Measurements from ENCODE around the gene RPL10. TPM values are rescaled to one million over a fixed set of nuclear protein-coding genes. Genes with fewer than 3 reads are reported as not detected.

Gene RPL10
- total RNA-seq, 6 experiments from 2014 or later: 899 to 1,899 (median 1,157) TPM

- ATAC-seq (peak in 1 of 4 donors; percentile 5), DNase-seq (peak in 1 of 3 donors; percentile 52)
- intact Hi-C loops (cut with DNase I): no loop called here
- Histone ChIP-seq H3K4me1 (peaks cover 0 to 3% (median 0%) of the 10 kb centered on the region in 4 donors), H3K36me3 (peaks cover 0 to 4% (median 0%) of the 10 kb centered on the region in 4 donors), H3K4me3 (no peak overlapping the region), H3K27ac (no peak overlapping the region), H3K27me3 (no peaks in the 10 kb centered on the region), H3K9me3 (no peaks in the 10 kb centered on the region)
- no peak for TF ChIP-seq POLR2A (IDR thresholded peaks at IDR 0.05)
- no peak for TF ChIP-seq CTCF (IDR thresholded peaks at IDR 0.05)
- WGBS (ENCODE audit: insufficient coverage, low coverage, low lambda C conversion rate, missing lambda C conversion rate): no CpG with 5 or more reads among the region's 19 CpGs
These were observed 47.6 kb upstream of the RPL10 start for GRCh38 chrX:154350429-154351182.

DNA sequence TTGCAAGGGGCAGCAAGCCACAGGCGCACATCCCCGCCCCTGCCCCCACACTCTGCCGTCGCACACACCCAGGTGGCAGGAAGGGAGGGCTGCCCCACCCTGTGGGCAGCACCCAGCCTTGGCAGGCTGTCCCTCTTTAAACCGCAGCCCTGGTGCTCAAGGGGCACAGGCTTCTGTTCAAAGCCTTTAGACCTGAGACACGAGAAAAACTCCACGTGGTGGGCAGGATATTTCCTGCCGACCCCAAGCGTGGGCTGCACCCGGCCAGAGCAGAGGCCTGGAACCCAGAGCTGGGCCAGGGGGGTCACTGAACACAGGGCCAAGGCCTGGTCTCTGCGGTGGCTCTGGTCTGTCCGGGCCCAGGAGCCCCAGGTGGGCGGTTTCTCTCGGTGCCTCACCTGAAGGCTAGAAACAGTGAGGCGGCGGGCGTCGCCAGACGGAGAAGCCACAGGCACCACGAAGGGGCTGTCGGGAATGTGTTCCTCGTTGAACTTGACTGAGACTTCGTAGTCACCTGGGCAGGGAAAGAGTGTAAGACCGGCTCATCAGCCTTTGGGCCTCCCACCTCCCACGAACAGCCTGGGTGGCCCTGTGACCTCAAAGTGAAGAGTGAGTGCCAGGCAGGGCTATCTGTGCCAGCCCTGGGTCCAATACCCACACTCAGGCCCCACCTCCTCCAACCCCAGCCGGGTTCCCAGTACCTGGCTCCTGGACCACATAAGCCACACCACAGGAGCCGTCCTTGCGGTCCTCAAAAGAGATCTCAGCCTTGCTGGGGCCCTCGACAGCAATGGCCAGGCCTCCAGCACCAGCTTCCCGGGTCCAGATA lies 46.8 kb upstream of the RPL10 start:
- intact Hi-C loops (cut with DNase I): no loop called here
- 58% methylated on average over 10 of the region's 30 CpGs for WGBS (ENCODE audit: insufficient coverage, low coverage, low lambda C conversion rate, missing lambda C conversion rate)
- TF ChIP-seq CTCF (IDR thresholded peaks at IDR 0.05): no peak
- no peak for TF ChIP-seq POLR2A (IDR thresholded peaks at IDR 0.05)
- DNase-seq: peak in 1 of 3 donors; percentile 53
- ATAC-seq: no peak
- H3K27me3 ChIP-seq: no peaks in the 10 kb centered on the region
- no peak overlapping the region for H3K4me3 ChIP-seq
- H3K9me3 ChIP-seq: no peaks in the 10 kb centered on the region
- no peak overlapping the region for H3K27ac ChIP-seq
- H3K4me1 ChIP-seq: peaks cover 0 to 3% (median 0%) of the 10 kb centered on the region in 4 donors
- H3K36me3 ChIP-seq: peaks cover 0 to 4% (median 0%) of the 10 kb centered on the region in 4 donors

- H3K4me3 ChIP-seq: no peak overlapping the region
- peaks cover 0 to 3% (median 0%) of the 10 kb centered on the region in 4 donors for H3K4me1 ChIP-seq
- no peak for ATAC-seq
- H3K36me3 ChIP-seq: peaks cover 0 to 4% (median 0%) of the 10 kb centered on the region in 4 donors
- H3K9me3 ChIP-seq: no peaks in the 10 kb centered on the region
- intact Hi-C loops (cut with DNase I): no loop called here
- no peaks in the 10 kb centered on the region for H3K27me3 ChIP-seq
- H3K27ac ChIP-seq: no peak overlapping the region
- 40% methylated on average over 1 of the region's 14 CpGs for WGBS (ENCODE audit: insufficient coverage, low coverage, low lambda C conversion rate, missing lambda C conversion rate)
- TF ChIP-seq POLR2A (IDR thresholded peaks at IDR 0.05): no peak
- TF ChIP-seq CTCF (IDR thresholded peaks at IDR 0.05): no peak
- no peak for DNase-seq
These were observed 46.2 kb upstream of the RPL10 start for GRCh38 chrX:154352012-154352401.

DNA sequence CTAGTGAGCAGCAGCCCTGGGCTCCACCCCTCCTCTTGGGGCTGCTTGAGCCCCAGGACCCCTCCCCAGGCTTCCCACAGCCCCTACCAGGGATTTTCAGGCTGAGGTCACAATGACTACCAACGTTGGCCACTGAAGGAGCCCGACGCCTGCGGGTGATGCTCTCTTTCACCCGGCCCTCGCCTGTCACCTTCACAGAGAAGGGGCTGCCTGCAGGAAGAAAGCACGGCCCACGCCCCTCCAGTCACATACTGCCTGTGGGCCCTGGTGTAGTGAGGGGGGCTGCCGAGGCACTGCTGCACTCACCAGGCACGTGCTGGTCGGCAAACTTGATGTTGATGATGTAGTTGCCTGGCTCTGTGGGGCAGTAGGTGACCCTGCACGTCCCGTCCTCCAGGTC lies 45.7 kb upstream of the RPL10 start:
- no peak overlapping the region for H3K4me3 ChIP-seq
- H3K9me3 ChIP-seq: no peaks in the 10 kb centered on the region
- H3K27ac ChIP-seq: no peak overlapping the region
- DNase-seq (no peak), ATAC-seq (no peak)
- peaks cover 0 to 3% (median 0%) of the 10 kb centered on the region in 4 donors for H3K4me1 ChIP-seq
- no peaks in the 10 kb centered on the region for H3K27me3 ChIP-seq
- TF ChIP-seq POLR2A (IDR thresholded peaks at IDR 0.05) (no peak), CTCF (IDR thresholded peaks at IDR 0.05) (no peak)
- WGBS (ENCODE audit: insufficient coverage, low coverage, low lambda C conversion rate, missing lambda C conversion rate): 100% methylated on average over 1 of the region's 13 CpGs
- H3K36me3 ChIP-seq: peaks cover 0 to 4% (median 0%) of the 10 kb centered on the region in 4 donors
- intact Hi-C loops (cut with DNase I): no loop called here

Measured in right lobe of liver (tissue), 6 donors.